Stimulated activated naive CD8-positive, alpha-beta T cell treated with anti-CD3 and anti-CD28 coated beads, Interleukin-15, Interleukin-2, amounts not matched to agents 100 U/mL and 50 U/mL, for 24 hours (primary cell): ENCODE measurements around the gene KRTAP22-2.

ENCODE experiments used
- ATAC-seq: fragments of 150-1000 bp; cut with Tn5 transposase; one replicate; pipeline ENCODE4 v1.10.0; 2021
- DNase-seq: peaks from one replicate; pipeline ENCODE4 v3.0.0; 2021

Gene KRTAP22-2

DNA sequence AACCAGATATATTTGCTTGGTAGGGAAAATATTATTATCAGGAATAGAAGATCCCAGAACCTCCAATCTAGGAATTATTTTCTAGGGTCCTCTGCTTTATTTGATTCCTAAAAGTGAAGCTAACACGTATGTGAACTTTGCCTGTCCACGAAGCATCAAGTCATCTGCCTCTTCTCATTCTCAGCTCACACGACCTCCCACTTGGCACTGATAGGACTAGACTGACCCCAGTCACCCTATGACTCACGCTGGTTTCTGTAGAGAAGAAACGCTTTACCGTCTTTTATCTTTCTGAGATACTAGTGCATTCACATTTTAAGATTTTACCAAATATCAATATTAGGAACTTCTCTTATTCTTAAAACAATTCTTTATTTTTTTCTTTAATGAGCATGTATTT lies 27.1 kb downstream of the KRTAP22-2 start:
- ATAC-seq: no peak
- no peak for DNase-seq

DNA sequence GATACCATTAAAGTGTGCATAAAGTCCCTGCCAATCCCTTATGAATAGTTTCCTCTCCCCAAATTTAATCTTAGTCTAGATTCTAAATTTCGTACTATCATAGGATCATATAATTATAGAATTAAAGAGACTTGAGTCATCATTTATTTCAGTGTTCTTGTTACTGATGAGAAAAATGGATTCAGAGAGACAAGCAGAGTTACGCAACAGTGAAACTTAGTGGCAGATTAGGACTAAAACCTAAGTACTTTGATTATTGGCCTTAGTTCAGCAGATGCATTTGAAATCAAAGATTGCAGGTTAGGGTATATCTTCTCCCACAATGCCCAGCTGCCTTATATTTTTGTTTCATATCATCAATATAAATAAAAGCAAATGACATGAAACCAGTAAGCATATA lies 28.2 kb downstream of the KRTAP22-2 start:
- DNase-seq (no peak), ATAC-seq (no peak)

DNA sequence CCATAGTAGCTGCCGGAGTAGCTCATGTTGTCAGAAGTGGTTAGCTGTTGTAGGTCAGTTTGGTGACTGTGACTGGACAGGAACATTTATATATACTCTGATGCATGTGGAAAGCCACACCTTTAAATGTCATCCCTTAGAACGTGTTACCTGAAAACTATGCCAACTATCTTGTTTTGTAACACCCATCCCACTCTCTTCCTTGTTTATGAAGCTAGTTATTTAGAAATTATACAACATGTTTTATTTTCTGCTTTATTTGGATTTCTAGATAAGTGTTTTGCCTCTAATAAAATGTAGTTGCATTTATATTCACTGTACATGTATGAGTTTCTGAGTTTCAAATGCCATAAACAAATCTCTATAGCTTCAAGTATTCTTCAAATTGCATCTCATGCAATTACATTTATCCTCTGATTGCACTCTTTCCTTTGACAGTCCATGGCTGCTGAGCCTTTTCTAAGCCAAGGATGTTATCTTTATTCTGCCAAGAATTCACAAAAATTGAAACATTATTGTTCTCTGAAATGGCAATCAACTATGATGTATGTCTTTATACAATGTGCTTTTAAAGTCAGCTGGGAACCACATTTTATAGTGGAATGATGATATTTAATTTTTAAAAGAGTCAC lies 28.8 kb downstream of the KRTAP22-2 start, which contains the start of gene KRTAP19-7:
Gene KRTAP19-7 (minus strand): TSS at position 51 of the 632 bp plus-strand sequence. CDS start 25 bp downstream, at position 26.
- no peak for ATAC-seq
- no peak for DNase-seq

DNA sequence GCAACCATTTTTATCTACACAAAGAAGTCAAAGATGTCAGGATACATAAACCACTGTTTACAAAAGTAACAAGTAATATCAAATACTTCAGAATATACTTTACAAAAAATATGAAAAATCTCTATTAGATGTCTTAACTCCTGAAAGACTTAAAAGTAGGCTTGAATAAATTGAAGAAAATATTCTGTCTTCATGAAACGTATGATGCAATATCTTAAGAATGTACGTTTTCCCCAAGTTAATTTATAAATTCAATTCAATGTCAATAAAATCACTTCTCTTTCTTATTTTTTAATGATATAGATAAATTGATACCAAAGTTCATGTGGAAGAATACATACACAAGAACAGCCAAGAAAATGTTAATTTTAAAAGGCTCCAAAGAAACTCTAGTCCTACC lies 35.1 kb downstream of the KRTAP22-2 start:
- no peak for ATAC-seq
- no peak for DNase-seq

DNA sequence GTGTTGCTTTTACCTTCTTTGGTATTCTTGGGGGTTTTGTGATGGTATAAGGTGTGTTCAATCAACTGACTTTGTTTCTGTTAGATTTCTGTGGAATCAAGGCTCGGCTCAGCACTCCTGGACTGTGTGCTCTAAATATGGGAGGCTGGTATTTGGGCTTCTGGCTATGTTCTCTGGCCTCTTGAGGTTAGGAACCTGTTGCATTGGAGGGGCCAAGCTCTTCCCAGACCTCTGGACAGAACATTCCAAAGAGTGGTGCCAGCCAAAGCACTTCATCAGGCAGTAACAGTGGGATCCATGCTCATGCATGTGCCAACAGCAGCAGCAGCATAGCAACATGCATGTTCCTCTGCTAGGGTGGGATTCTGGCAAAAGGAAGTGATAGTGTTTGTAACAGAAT lies 37.4 kb downstream of the KRTAP22-2 start:
- DNase-seq: no peak
- ATAC-seq: no peak

DNA sequence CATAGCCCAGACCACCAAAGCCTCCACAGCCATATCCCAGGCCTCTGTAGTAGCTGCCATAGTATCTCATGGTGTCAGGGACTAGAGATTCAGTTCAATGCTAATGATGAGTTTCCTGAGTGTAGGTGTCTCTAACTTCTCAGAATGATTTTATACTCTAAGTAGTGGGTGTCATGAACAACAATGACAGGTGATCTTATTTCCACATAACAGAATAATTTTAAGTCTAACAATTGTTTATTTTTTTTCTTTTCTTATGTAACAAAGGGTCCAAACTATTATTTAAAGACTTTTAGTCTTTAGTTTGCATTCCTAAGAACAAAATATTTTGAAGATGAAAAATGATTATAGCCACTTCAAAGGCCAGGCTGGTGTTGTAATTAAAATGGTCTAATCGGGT lies 48.4 kb downstream of the KRTAP22-2 start, which contains the start of gene KRTAP19-6:
Gene KRTAP19-6 (minus strand): TSS at position 101 of the 400 bp plus-strand sequence. CDS start 31 bp downstream, at position 70.
- ATAC-seq (no peak), DNase-seq (no peak)
